Keratinocyte (primary cell): Measurements from ENCODE around the gene SKOR1. TPM values are rescaled to one million over a fixed set of nuclear protein-coding genes. Genes with fewer than 3 reads are reported as not detected.

Experiments used
- DNase-seq: peaks from one replicate; pipeline ENCODE4 v3.0.0-alpha.2; 2011; ENCODE audit warnings: low read depth, missing footprints, low spot score
- FAIRE-seq: peaks from 2 replicates; lab custom pipeline; 2011; peaks lifted over from hg19 to GRCh38; lab: Jason Lieb, UNC
- H2AFZ ChIP-seq: 2 replicates; pipeline ENCODE4 v1.6.0; 2012; ENCODE audit warnings: low read length, control low read depth, inconsistent platforms; ENCODE audit not compliant: control insufficient read depth
- H3K27ac ChIP-seq: 2 replicates; pipeline ENCODE4 v1.5.1; 2011; ENCODE audit warnings: low read length; ENCODE audit not compliant: control insufficient read depth, insufficient read depth
- H3K27me3 ChIP-seq: 3 replicates; pipeline ENCODE4 v1.6.0; 2011; ENCODE audit warnings: low read length; ENCODE audit not compliant: control insufficient read depth, insufficient read depth; ENCODE audit errors: extremely low read depth
- H3K36me3 ChIP-seq, 2 experiments: 2 replicates in 1 of 2; 3 replicates in 1 of 2; pipeline ENCODE4 v1.5.1; 2011; ENCODE audit warnings: low read length in 2 of 2, mild to moderate bottlenecking in 1 of 2; ENCODE audit not compliant: control insufficient read depth in 2 of 2, insufficient read depth in 2 of 2; ENCODE audit errors: extremely low read depth in 1 of 2
- H3K4me1 ChIP-seq: 3 replicates; pipeline ENCODE4 v1.5.1; 2011; ENCODE audit warnings: low read length; ENCODE audit not compliant: control insufficient read depth, insufficient read depth; ENCODE audit errors: extremely low read depth
- H3K4me2 ChIP-seq: 3 replicates; pipeline ENCODE4 v1.6.0; 2011; ENCODE audit warnings: low read depth, low read length; ENCODE audit not compliant: control insufficient read depth, insufficient read depth; ENCODE audit errors: extremely low read depth
- H3K4me3 ChIP-seq, 3 experiments: fragments of 200-600 bp in 1 of 3; sonication (generic) in 1 of 3; 2 replicates in 2 of 3; 3 replicates in 1 of 3; pipeline ENCODE4 v1.5.1; 2011 to 2016; ENCODE audit warnings: low read length in 3 of 3, mild to moderate bottlenecking in 3 of 3, control low read depth in 2 of 3, inconsistent platforms in 1 of 3, low read depth in 1 of 3, mixed read lengths in 1 of 3, mixed run types in 1 of 3, moderate library complexity in 1 of 3; ENCODE audit not compliant: control insufficient read depth in 2 of 3, insufficient read depth in 2 of 3; ENCODE audit errors: extremely low read depth in 1 of 3
- H3K79me2 ChIP-seq: 2 replicates; pipeline ENCODE4 v1.6.0; 2012; ENCODE audit warnings: low read length; ENCODE audit not compliant: control insufficient read depth, insufficient read depth
- H3K9ac ChIP-seq: 3 replicates; pipeline ENCODE4 v1.6.0; 2011; ENCODE audit warnings: low read length; ENCODE audit not compliant: control insufficient read depth, insufficient read depth; ENCODE audit errors: extremely low read depth
- H3K9me1 ChIP-seq: 3 replicates; pipeline ENCODE4 v1.6.0; 2011; ENCODE audit warnings: low read length; ENCODE audit not compliant: control insufficient read depth, insufficient read depth; ENCODE audit errors: extremely low read depth
- H3K9me3 ChIP-seq: 2 replicates; pipeline ENCODE4 v1.5.1; 2012; ENCODE audit warnings: low read depth, low read length; ENCODE audit not compliant: control insufficient read depth
- H4K20me1 ChIP-seq: 3 replicates; pipeline ENCODE4 v1.6.0; 2011; ENCODE audit warnings: low read length; ENCODE audit not compliant: control insufficient read depth, insufficient read depth; ENCODE audit errors: extremely low read depth
- CTCF ChIP-seq, 3 experiments: IDR thresholded peaks in 1 of 3; conservative IDR thresholded peaks in 1 of 3; optimal IDR thresholded peaks in 1 of 3; 2 replicates in 2 of 3; 3 replicates in 1 of 3; pipeline versions ENCODE3 to v1.5.1; 2011; ENCODE audit warnings: low read length in 3 of 3, mild to moderate bottlenecking in 3 of 3, moderate library complexity in 2 of 3, control low read depth in 1 of 3, inconsistent platforms in 1 of 3; ENCODE audit not compliant: insufficient read depth in 2 of 3; ENCODE audit errors: extremely low read depth in 1 of 3
- EZH2 ChIP-seq: IDR thresholded peaks from one replicate; pipeline ENCODE4 v1.6.1; 2012; ENCODE audit warnings: inconsistent platforms, mild to moderate bottlenecking, low read length, moderate library complexity
- dilution Hi-C: fragments of 300-500 bp; cut with MboI; formaldehyde crosslinking; loops from one replicate; pipeline ENCODE4 v1.7.0; 2020; ENCODE audit warnings: low sequenced_read_pairs; ENCODE audit not compliant: extremely low pct_ligation_motif_present
- polyA plus RNA-seq, 5 experiments: library from polyadenylated mRNA; depleted of rRNA in 3 of 5; stranded (reverse) in 3 of 5; stranded (forward) in 1 of 5; unstranded in 1 of 5; fragments of >200 nt; gene quantifications; 1 replicate in 1 of 5; 2 replicates in 3 of 5; 3 replicates in 1 of 5; pipeline versions ENCODE4 v1.2.1 to v1.2.3, GENCODE V29; 2011 to 2012; ENCODE audit warnings: missing spikeins in 2 of 5, low read depth in 1 of 5, low replicate concordance in 1 of 5

SKOR1 gene
- polyA plus RNA-seq, 1 donor (not counting 4 experiments of a cell fraction or from before 2014, with no cell fraction given) = 0.03 TPM

DNA sequence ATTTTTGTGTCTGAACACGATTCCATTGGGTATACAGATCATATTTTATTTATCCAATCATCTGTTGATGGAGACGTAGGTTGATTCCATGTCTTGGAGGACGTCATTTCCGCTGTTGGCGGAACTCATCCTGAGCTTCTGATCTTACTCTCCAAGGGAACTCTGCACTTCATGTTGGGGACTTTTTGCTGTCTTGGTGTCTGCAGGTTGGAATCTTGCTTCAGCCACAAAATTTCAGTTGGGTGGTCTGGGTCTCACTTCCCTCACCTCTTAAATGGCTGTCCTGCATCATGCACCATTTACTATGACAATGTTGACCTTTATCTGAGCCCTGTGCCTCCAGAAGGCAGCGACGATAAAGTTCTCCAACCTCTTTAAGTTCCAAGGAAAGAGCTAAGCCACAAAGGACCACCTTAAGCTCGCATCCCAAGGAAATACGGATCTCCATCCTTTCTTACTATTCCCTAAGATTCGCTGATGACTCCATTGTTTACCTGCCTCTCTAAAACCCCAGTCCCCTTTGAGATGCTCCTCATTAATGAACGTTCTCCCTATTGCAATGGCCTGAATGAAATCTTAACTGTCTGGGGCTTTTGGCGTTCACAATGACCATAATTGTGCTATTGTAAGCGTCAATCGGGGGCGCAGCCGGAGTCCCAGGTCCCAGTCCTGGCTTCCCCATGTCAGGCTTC, 37.6 kb downstream of the SKOR1 start:
- peak overlapping the region; percentile 14 for H3K9ac ChIP-seq
- dilution Hi-C loops = no loop called here

GRCh38 chr15:67863442-67863987, 38.2 kb downstream of the SKOR1 start:
- DNase-seq (no peak), FAIRE-seq (no peak)
- Histone ChIP-seq H3K4me1 (peaks cover 4% of the 10 kb centered on the region), H3K9ac (peak overlapping the region; percentile 52), H3K4me2 (peak overlapping the region; percentile 85), H3K36me3 (no peaks in the 10 kb centered on the region), H4K20me1 (no peaks in the 10 kb centered on the region), H3K79me2 (no peaks in the 10 kb centered on the region), H3K9me1 (no peaks in the 10 kb centered on the region), H3K27ac (no peak overlapping the region), H3K9me3 (no peaks in the 10 kb centered on the region), H2AFZ (peak overlapping the region; percentile 74), H3K4me3 (peak overlapping the region; percentile 22 to 42 (median 41)), H3K27me3 (no peaks in the 10 kb centered on the region)
- dilution Hi-C loops = no loop called here
- TF ChIP-seq CTCF (optimal IDR thresholded peaks at IDR 0.05 in 1 of 3, IDR thresholded peaks at IDR 0.05 in 1 of 3, conservative IDR thresholded peaks at IDR 0.05 in 1 of 3; ENCODE audit: extremely low read depth in 1 of 3, insufficient read depth in 2 of 3, low read length in 3 of 3) = peak; percentile 67 to 98 (median 91)
- no peak for TF ChIP-seq EZH2

More for the DNA sequence above, 37.6 kb downstream of the SKOR1 start:
- TF ChIP-seq EZH2 = no peak
- TF ChIP-seq CTCF (optimal IDR thresholded peaks at IDR 0.05 in 1 of 3, IDR thresholded peaks at IDR 0.05 in 1 of 3, conservative IDR thresholded peaks at IDR 0.05 in 1 of 3; ENCODE audit: extremely low read depth in 1 of 3, insufficient read depth in 2 of 3, low read length in 3 of 3) = no peak
- Histone ChIP-seq H3K9me3 (no peaks in the 10 kb centered on the region), H3K36me3 (no peaks in the 10 kb centered on the region), H3K4me1 (peaks cover 4% of the 10 kb centered on the region), H3K79me2 (no peaks in the 10 kb centered on the region), H3K4me3 (peak overlapping the region in 1 of 3 experiments; percentile 41), H3K9me1 (no peaks in the 10 kb centered on the region), H3K4me2 (peak overlapping the region; percentile 85), H4K20me1 (no peaks in the 10 kb centered on the region), H3K27me3 (no peaks in the 10 kb centered on the region), H3K27ac (no peak overlapping the region), H2AFZ (peak overlapping the region; percentile 65)
- DNase-seq = no peak
- FAIRE-seq = no peak
